Natural killer cell (primary cell): ENCODE results near the gene PTPRT. TPM values are rescaled to one million over a fixed set of nuclear protein-coding genes. Genes with fewer than 3 reads are reported as not detected.

Experiments
- ATAC-seq, 3 donors: fragments of 150-1000 bp in 2 of 3; fragments of 200-7000 bp in 1 of 3; cut with Tn5 transposase; 1 replicate in 1 of 3; 2 replicates in 2 of 3; pipeline ENCODE4 v1.10.0; 2021; ENCODE audit warnings: mild to moderate bottlenecking in 2 of 3, moderate library complexity in 2 of 3
- DNase-seq, 2 donors: peaks; one replicate each; pipeline versions ENCODE4 v3.0.0 to v3.0.0-alpha.2; 2013 to 2021; ENCODE audit warnings: mixed read lengths in 1 of 2
- H3K27ac ChIP-seq: one replicate; pipeline ENCODE4 v1.5.1; 2013; ENCODE audit warnings: mild to moderate bottlenecking, low read length
- H3K27me3 ChIP-seq: one replicate; pipeline ENCODE4 v1.6.1; 2013; ENCODE audit warnings: low read length; ENCODE audit not compliant: control insufficient read depth, insufficient read depth
- H3K36me3 ChIP-seq: one replicate; pipeline ENCODE4 v1.6.1; 2013; ENCODE audit warnings: low read length; ENCODE audit not compliant: control insufficient read depth, insufficient read depth
- H3K4me1 ChIP-seq: one replicate; pipeline ENCODE4 v1.6.1; 2013; ENCODE audit warnings: low read length; ENCODE audit not compliant: control insufficient read depth, insufficient read depth
- H3K4me3 ChIP-seq: one replicate; pipeline ENCODE4 v1.5.1; 2013; ENCODE audit warnings: low read length
- H3K9me3 ChIP-seq: one replicate; pipeline ENCODE4 v1.6.1; 2013; ENCODE audit warnings: low read length; ENCODE audit not compliant: control insufficient read depth, insufficient read depth
- H3K27ac Mint-ChIP-seq, 2 donors: one replicate each; pipeline ENCODE4 v1.8.0; 2022; ENCODE audit warnings: mild to moderate bottlenecking in 2 of 2, mixed read lengths in 2 of 2, moderate library complexity in 1 of 2
- H3K27me3 Mint-ChIP-seq, 2 donors: one replicate each; pipeline ENCODE4 v1.8.0; 2022; ENCODE audit warnings: low read depth in 2 of 2, mixed read lengths in 2 of 2
- H3K36me3 Mint-ChIP-seq: one replicate; pipeline ENCODE4 v1.8.0; 2022; ENCODE audit warnings: mixed read lengths
- H3K4me1 Mint-ChIP-seq, 2 donors: one replicate each; pipeline ENCODE4 v1.8.0; 2022; ENCODE audit warnings: mixed read lengths in 2 of 2
- H3K4me3 Mint-ChIP-seq: one replicate; pipeline ENCODE4 v1.8.0; 2022; ENCODE audit warnings: mild to moderate bottlenecking, moderate library complexity, mixed read lengths
- H3K9me3 Mint-ChIP-seq, 2 donors: one replicate each; pipeline ENCODE4 v1.8.0; 2022; ENCODE audit warnings: mixed read lengths in 2 of 2
- WGBS: methylation state at CpG from one replicate; pipeline ENCODE4 v1.1.7; 2013; ENCODE audit warnings: missing lambda C conversion rate; ENCODE audit not compliant: insufficient coverage; 5-methylcytosine and 5-hydroxymethylcytosine counted together
- intact Hi-C: fragments of 100-400 bp; cut with micrococcal nuclease; formaldehyde crosslinking; loops from one replicate; pipeline ENCODE4 v1.14.2; 2022
- total RNA-seq, 4 donors: library from RNA; stranded (reverse); fragments of 120-200 nt in 1 of 4; gene quantifications; one replicate each; pipeline versions ENCODE4 v1.2.3 to v1.2.4, GENCODE V29; 2013 to 2022
- TF ChIP-seq, protein P1 (sequence below): fragments of 200-600 bp; IDR thresholded peaks from one replicate; pipeline ENCODE4 v1.8.0; 2022; ENCODE audit warnings: antibody characterized with exemption

The PTPRT gene
- total RNA-seq, 3 donors from 2014 or later (not counting 1 experiment from before 2014, with no cell fraction given) = not detected

DNA sequence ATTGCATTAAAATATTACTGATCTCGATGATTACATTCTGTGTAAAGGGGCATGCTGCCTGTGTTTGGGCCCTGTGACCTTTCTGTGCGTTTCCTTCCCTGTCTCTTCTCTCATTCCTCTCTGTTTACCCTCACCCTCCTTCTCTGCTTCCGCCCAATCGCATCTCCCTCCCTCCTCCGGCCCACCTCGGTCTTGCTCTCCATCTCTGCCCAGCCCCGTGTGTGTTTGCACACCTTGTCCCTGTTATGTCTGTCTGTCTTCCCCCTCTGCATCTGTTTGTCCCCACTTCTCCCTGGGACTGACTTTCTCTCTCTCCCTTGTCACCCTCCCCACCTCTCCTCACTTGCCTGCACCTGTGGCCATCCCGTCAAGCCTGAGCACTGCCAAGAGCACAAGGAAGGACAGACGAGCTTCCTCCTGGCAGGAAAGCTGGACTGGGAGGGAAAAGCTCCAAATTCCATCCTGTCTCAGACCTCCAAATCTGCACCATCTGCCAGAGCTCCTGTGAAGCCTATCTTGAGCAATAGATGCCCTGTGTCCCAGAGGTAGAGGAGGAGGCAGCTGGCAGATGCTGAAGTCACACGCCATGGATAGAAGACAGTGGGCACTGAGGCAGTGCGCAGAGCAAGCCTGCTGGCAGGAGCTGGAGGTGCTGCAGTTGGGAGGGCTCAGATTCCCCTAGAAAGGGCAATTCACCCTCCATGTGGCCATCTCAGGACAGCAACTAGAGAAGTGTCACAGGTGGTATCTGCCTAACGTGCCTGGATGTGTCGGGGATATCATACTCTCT, 172.3 kb downstream of the PTPRT start:
- ATAC-seq (no peak), DNase-seq (no peak)
- Histone ChIP-seq H3K4me3 (no peak overlapping the region), H3K9me3 (peaks cover 3% of the 10 kb centered on the region), H3K27me3 (no peaks in the 10 kb centered on the region), H3K4me1 (no peaks in the 10 kb centered on the region), H3K27ac (no peak overlapping the region), H3K36me3 (no peaks in the 10 kb centered on the region)
- TF ChIP-seq, protein P1, sequence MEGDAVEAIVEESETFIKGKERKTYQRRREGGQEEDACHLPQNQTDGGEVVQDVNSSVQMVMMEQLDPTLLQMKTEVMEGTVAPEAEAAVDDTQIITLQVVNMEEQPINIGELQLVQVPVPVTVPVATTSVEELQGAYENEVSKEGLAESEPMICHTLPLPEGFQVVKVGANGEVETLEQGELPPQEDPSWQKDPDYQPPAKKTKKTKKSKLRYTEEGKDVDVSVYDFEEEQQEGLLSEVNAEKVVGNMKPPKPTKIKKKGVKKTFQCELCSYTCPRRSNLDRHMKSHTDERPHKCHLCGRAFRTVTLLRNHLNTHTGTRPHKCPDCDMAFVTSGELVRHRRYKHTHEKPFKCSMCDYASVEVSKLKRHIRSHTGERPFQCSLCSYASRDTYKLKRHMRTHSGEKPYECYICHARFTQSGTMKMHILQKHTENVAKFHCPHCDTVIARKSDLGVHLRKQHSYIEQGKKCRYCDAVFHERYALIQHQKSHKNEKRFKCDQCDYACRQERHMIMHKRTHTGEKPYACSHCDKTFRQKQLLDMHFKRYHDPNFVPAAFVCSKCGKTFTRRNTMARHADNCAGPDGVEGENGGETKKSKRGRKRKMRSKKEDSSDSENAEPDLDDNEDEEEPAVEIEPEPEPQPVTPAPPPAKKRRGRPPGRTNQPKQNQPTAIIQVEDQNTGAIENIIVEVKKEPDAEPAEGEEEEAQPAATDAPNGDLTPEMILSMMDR = no peak
- WGBS = 57% methylated on average over 13 of the region's 13 CpGs
- no peak overlapping the region for H3K4me3 Mint-ChIP-seq
- H3K36me3 Mint-ChIP-seq = no peaks in the 10 kb centered on the region
- intact Hi-C loops = no loop called here
- H3K27ac Mint-ChIP-seq = no peak overlapping the region
- no peaks in the 10 kb centered on the region for H3K4me1 Mint-ChIP-seq
- H3K27me3 Mint-ChIP-seq = peaks cover 6 to 11% of the 10 kb centered on the region in 2 donors
- no peaks in the 10 kb centered on the region for H3K9me3 Mint-ChIP-seq

- no peak for DNase-seq
- TF ChIP-seq, protein P1 = no peak
- Histone ChIP-seq H3K27ac (no peak overlapping the region), H3K4me3 (no peak overlapping the region), H3K36me3 (no peaks in the 10 kb centered on the region), H3K27me3 (no peaks in the 10 kb centered on the region), H3K9me3 (peaks cover 3% of the 10 kb centered on the region), H3K4me1 (no peaks in the 10 kb centered on the region)
- intact Hi-C loops = no loop called here
- ATAC-seq = no peak
- no peaks in the 10 kb centered on the region for H3K36me3 Mint-ChIP-seq
- peaks cover 6 to 11% of the 10 kb centered on the region in 2 donors for H3K27me3 Mint-ChIP-seq
- H3K27ac Mint-ChIP-seq = no peak overlapping the region
- H3K4me3 Mint-ChIP-seq = no peak overlapping the region
- no peaks in the 10 kb centered on the region for H3K4me1 Mint-ChIP-seq
- peaks cover 0 to 2% of the 10 kb centered on the region in 2 donors for H3K9me3 Mint-ChIP-seq
- WGBS = 44% methylated on average over 3 of the region's 4 CpGs
Observed at GRCh38 chr20:43016257-43016656, 173.4 kb downstream of the PTPRT start.

GRCh38 chr20:43015566-43015965, 174.1 kb downstream of the PTPRT start:
- Histone ChIP-seq H3K4me1 (no peaks in the 10 kb centered on the region), H3K4me3 (no peak overlapping the region), H3K27ac (no peak overlapping the region), H3K9me3 (peaks cover 3% of the 10 kb centered on the region), H3K36me3 (no peaks in the 10 kb centered on the region), H3K27me3 (no peaks in the 10 kb centered on the region)
- ATAC-seq (no peak), DNase-seq (no peak)
- no peaks in the 10 kb centered on the region for H3K36me3 Mint-ChIP-seq
- H3K27me3 Mint-ChIP-seq = peaks cover 6 to 11% of the 10 kb centered on the region in 2 donors
- TF ChIP-seq, protein P1 = no peak
- H3K27ac Mint-ChIP-seq = no peak overlapping the region
- no peaks in the 10 kb centered on the region for H3K4me1 Mint-ChIP-seq
- intact Hi-C loops = no loop called here
- peaks cover 0 to 2% of the 10 kb centered on the region in 2 donors for H3K9me3 Mint-ChIP-seq
- H3K4me3 Mint-ChIP-seq = no peak overlapping the region
- 80% methylated on average over 1 of the region's 1 CpG for WGBS
